A673 (cell line): ENCODE results near the gene L3MBTL3. TPM values are rescaled to one million over a fixed set of nuclear protein-coding genes. Genes with fewer than 3 reads are reported as not detected.

Source experiments
- BruUV-seq: library from RNA; stranded (reverse); fragments of 400-500 nt; replicated peaks from 2 replicates; lab custom pipeline; 2021; lab: Mats Ljungman, UMichigan
- CTCF ChIA-PET: fragments of 300-600 bp; sonication (Branson Sonifier 250); formaldehyde crosslinking; loops from one replicate; lab custom pipeline; 2022; ENCODE audit warnings: antibody characterized with exemption; lab: Charles Lee
- POLR2A ChIA-PET: fragments of 300-600 bp; sonication (Branson Sonifier 250); formaldehyde crosslinking; loops from one replicate; lab custom pipeline; 2022; ENCODE audit warnings: antibody characterized with exemption; ENCODE audit not compliant: low non-redundant PET; lab: Charles Lee
- DNase-seq: peaks from one replicate; pipeline ENCODE4 v3.0.0-alpha.2; 2015; ENCODE audit warnings: low spot score
- H3K27ac ChIP-seq: fragments of 200-600 bp; sonication (generic); 2 replicates; pipeline ENCODE4 v1.5.1; 2016; ENCODE audit warnings: mixed run types, low read depth, mild to moderate bottlenecking, mixed read lengths, antibody characterized with exemption, low read length; ENCODE audit not compliant: poor library complexity, severe bottlenecking
- H3K27me3 ChIP-seq: fragments of 200-600 bp; sonication (generic); replicated peaks from 2 replicates; pipeline ENCODE4 v1.6.1; 2017; ENCODE audit warnings: mixed run types, low read depth, mild to moderate bottlenecking, mixed read lengths, antibody characterized with exemption, low read length; ENCODE audit not compliant: insufficient read depth, poor library complexity
- H3K36me3 ChIP-seq: fragments of 200-600 bp; sonication (generic); 2 replicates; pipeline ENCODE4 v1.6.1; 2016; ENCODE audit warnings: mixed run types, mild to moderate bottlenecking, mixed read lengths, antibody characterized with exemption, low read length; ENCODE audit not compliant: insufficient read depth, poor library complexity, severe bottlenecking
- H3K4me1 ChIP-seq: fragments of 200-600 bp; sonication (generic); 2 replicates; pipeline ENCODE4 v1.6.1; 2017; ENCODE audit warnings: mixed run types, mild to moderate bottlenecking, mixed read lengths, antibody characterized with exemption, low read length; ENCODE audit not compliant: insufficient read depth, poor library complexity, severe bottlenecking
- H3K4me3 ChIP-seq: fragments of 200-600 bp; sonication (generic); 2 replicates; pipeline ENCODE4 v1.5.1; 2016; ENCODE audit warnings: low read depth, mixed run types, mild to moderate bottlenecking, mixed read lengths, low read length; ENCODE audit not compliant: poor library complexity, severe bottlenecking
- H3K9me3 ChIP-seq: fragments of 200-600 bp; sonication (generic); 2 replicates; pipeline ENCODE4 v1.6.1; 2016; ENCODE audit warnings: mixed run types, low read depth, mild to moderate bottlenecking, mixed read lengths, antibody characterized with exemption, low read length; ENCODE audit not compliant: poor library complexity, severe bottlenecking
- EZH2 ChIP-seq: fragments of 200-600 bp; sonication (generic); IDR thresholded peaks from 2 replicates; pipeline ENCODE4 v1.6.1; 2017; ENCODE audit warnings: borderline replicate concordance, low read depth, mild to moderate bottlenecking, mixed read lengths, antibody characterized with exemption, low read length; ENCODE audit not compliant: poor library complexity, severe bottlenecking
- intact Hi-C: fragments of 100-400 bp; cut with micrococcal nuclease; formaldehyde crosslinking; loops from one replicate; pipeline ENCODE4 v1.10.0; 2022; ENCODE audit not compliant: unreplicated experiment
- total RNA-seq: library from RNA; stranded (reverse); gene quantifications from 2 replicates; pipeline ENCODE4 v1.2.3, GENCODE V29; 2021
- TF ChIP-seq, protein P1 (sequence below): fragments of 300-800, 200-600 bp; sonication (generic); conservative IDR thresholded peaks from 2 replicates; pipeline ENCODE4 v1.5.1; 2017; ENCODE audit warnings: low read depth, mild to moderate bottlenecking, antibody characterized with exemption, low read length, moderate library complexity, mixed read lengths

L3MBTL3 gene
- total RNA-seq, 1 experiment from 2014 or later: 40.8 TPM

DNA sequence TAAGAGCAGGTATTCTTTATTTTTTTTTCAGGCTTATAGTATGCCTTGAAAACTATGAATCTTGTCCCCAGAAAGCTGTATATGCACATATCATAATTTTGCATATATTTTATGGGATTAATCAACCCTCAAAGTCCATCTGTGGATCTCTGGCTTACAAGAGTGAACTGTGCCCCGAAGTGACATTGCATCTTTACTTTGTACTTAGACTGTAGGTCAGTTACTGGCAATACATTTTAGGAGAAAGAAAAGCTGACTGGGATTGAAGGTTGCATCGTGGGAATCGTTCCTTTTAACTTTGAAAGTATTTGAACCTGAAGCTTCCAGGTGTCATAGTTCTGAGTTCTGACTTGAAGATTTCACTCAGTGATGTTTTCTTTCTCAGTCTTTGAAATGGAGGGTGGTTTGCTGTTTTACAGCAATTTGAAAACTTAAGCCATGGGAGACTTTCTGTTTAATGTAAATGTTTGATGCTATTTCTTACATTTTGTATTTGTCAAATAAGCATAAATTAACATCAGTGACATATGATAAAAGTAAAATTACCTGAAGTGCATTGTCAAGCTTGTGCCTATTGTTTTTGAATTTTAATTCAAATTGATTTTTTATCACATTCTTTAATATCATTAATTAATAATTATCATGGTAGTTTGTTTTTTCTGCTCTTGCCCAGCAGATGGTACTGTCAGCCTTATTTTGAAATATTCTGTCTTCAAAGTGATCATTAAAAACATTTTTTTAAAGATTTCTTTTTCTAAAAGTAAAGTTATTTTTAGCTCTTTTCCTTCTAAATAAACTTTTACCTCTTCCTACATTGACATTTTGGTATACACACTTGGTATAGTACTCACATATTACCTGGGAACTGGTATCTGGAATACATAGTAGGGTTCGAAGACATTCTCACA is 29.0 kb downstream of the L3MBTL3 start:
- H3K4me1 ChIP-seq: no peaks in the 10 kb centered on the region

DNA sequence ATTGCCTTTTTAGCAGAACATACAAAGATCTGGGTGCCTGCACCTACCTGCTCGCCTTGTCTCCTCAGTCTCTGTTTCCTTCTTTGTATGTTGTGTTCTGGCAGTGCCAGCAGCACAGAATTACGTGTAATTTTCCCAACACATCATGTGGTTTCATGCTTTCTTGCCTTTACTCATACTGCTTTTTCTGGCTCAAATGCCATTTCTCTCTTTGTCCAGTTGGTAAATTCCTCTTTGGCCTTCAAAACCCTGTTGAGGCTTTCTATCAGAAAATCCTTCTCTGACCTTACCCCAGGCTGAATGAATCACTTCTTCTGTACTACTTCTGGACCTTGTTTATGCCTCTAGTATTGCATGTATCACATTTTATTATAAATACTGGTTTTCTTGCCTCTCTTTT is 31.8 kb downstream of the L3MBTL3 start:
- H3K27ac ChIP-seq: no peak overlapping the region
- no peak for DNase-seq
- H3K4me3 ChIP-seq: no peak overlapping the region
- no peaks in the 10 kb centered on the region for H3K9me3 ChIP-seq
- H3K36me3 ChIP-seq: peaks cover 9% of the 10 kb centered on the region
- intact Hi-C loops: no loop called here
- CTCF ChIA-PET: no interaction called here
- no peaks in the 10 kb centered on the region for H3K27me3 ChIP-seq
- no peaks in the 10 kb centered on the region for H3K4me1 ChIP-seq
- BruUV-seq: no TSS peak
- POLR2A ChIA-PET: no interaction called here
- TF ChIP-seq, protein P1, sequence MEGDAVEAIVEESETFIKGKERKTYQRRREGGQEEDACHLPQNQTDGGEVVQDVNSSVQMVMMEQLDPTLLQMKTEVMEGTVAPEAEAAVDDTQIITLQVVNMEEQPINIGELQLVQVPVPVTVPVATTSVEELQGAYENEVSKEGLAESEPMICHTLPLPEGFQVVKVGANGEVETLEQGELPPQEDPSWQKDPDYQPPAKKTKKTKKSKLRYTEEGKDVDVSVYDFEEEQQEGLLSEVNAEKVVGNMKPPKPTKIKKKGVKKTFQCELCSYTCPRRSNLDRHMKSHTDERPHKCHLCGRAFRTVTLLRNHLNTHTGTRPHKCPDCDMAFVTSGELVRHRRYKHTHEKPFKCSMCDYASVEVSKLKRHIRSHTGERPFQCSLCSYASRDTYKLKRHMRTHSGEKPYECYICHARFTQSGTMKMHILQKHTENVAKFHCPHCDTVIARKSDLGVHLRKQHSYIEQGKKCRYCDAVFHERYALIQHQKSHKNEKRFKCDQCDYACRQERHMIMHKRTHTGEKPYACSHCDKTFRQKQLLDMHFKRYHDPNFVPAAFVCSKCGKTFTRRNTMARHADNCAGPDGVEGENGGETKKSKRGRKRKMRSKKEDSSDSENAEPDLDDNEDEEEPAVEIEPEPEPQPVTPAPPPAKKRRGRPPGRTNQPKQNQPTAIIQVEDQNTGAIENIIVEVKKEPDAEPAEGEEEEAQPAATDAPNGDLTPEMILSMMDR: no peak
- TF ChIP-seq EZH2: no peak

More for the DNA sequence above, 29.0 kb downstream of the L3MBTL3 start:
- ChIA-PET CTCF (no interaction called here), POLR2A (no interaction called here)
- Histone ChIP-seq H3K4me3 (no peak overlapping the region), H3K27me3 (no peaks in the 10 kb centered on the region), H3K36me3 (no peaks in the 10 kb centered on the region), H3K9me3 (no peaks in the 10 kb centered on the region), H3K27ac (no peak overlapping the region)
- TF ChIP-seq, protein P1: peak; percentile 41; the same call in 1 of the 2 replicates
- TF ChIP-seq EZH2: no peak
- DNase-seq: no peak
- intact Hi-C loops: loop anchor here (10.0 kb wide), 1 partner anchor 237 kb away; no protein-coding TSS in a partner anchor
- BruUV-seq: no TSS peak

DNA sequence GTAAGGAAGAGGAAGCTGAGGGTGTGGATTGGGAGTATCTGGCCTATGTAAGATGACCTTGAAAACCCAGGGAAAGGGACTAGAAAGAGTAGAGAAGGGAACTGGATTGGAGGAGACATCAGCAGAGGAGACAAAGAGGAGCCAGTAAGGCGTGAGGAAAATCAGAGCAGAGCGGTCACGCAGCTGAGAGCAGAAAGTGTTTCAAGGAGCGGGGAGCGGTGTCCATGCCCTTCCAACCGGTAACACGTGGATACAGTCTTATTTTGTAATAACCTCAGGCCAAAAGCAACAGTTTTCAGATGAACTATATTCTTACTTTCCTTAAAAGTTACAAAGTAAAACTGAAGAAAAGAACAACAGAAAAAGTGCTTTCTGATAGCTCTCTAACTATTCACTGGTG is 36.3 kb downstream of the L3MBTL3 start:
- CTCF ChIA-PET: no interaction called here
- intact Hi-C loops: no loop called here
- BruUV-seq: TSS peak; percentile 30

More for the DNA sequence above, 36.3 kb downstream of the L3MBTL3 start:
- TF ChIP-seq, protein P1: no peak
- no peak for TF ChIP-seq EZH2
- Histone ChIP-seq H3K4me3 (no peak overlapping the region), H3K36me3 (peaks cover 10% of the 10 kb centered on the region), H3K27ac (no peak overlapping the region), H3K4me1 (no peaks in the 10 kb centered on the region), H3K9me3 (no peaks in the 10 kb centered on the region), H3K27me3 (no peaks in the 10 kb centered on the region)
- POLR2A ChIA-PET: interaction anchor here (0.8 kb wide), 1 partner anchor 45 kb away, joined by 6 read pairs; no protein-coding TSS in a partner anchor
- no peak for DNase-seq
